Myocyte (in vitro differentiated cells): Measurements from ENCODE around the gene AK6. TPM values are rescaled to one million over a fixed set of nuclear protein-coding genes. Genes with fewer than 3 reads are reported as not detected.
"Not testable (repeated sequence)": the region's sequence is repeated elsewhere in the genome, so short reads cannot be mapped to it uniquely, and the experiment has no call there.

Experiments used
- DNase-seq: peaks from one replicate; pipeline ENCODE4 v3.0.0-alpha.2; 2012; ENCODE audit warnings: low read depth
- polyA plus RNA-seq: library from polyadenylated mRNA; unstranded; fragments of >200 nt; gene quantifications from one replicate; pipeline ENCODE4 v1.2.1, GENCODE V29; 2012; ENCODE audit warnings: missing spikeins
- total RNA-seq: library from RNA; depleted of rRNA; stranded (reverse); fragments of >200 nt; gene quantifications from 2 replicates; pipeline ENCODE4 v1.2.3, GENCODE V29; 2014

AK6 gene
- total RNA-seq: 20.2 and 28.5 TPM in 2 replicates
- 41.6 TPM for polyA plus RNA-seq

DNA sequence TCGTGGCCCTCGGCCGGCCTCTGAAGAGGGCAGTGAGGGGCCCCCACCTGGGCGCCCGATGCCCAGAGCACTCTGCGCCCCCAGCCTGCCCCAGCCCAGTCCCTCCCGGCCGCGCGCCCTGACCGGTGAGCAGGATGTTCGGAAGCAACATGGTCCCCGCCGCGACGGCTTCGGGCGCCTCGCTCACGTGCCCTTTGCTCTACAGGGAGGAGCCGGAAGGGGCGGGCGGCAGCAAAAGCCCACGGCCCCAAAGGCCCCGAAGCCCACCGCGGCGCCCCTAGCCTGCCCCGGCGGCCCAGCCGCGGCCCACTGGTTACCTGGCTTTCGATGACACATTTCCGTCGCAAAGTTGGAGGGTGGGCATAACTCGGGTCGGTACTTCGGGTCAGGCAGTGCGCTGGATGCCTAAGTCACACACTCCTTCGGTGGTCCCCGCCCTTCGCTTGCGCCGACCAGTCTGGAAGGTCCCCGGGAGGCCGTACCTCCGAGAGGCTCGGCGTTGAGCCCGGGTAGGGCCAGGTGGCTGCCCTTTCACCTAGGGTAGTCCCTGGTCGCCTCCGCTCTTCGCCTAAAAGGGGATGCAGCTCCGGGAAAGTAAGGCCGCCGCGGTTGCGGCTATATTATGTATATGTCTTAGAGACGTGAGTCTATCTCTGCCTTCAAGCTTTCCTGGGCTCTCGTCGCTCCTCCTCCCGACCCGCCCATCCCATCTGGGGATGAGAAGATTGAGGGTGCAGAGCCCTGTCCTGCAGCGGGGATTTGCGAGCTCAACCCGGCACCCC is at the start of gene AK6, which contains the start of the genes RAD17 and TAF9:
Gene AK6, minus strand, starts transcription at position 181 of the 782 bp plus-strand sequence. Its CDS starts 30 bp downstream, at position 151.
Gene RAD17, plus strand, starts transcription at position 479 of the 782 bp plus-strand sequence. CDS start 2,391 bp downstream, outside the sequence.
Gene TAF9, minus strand, starts transcription at position 181 of the 782 bp plus-strand sequence. CDS start 3,783 bp downstream, outside the sequence.
- peak; percentile 93 for DNase-seq

GRCh38 chr5:69418554-69418953 is 49.2 kb upstream of the AK6 start:
- no peak for DNase-seq

GRCh38 chr5:69416699-69417098 is 47.4 kb upstream of the AK6 start:
- DNase-seq: no peak

DNA sequence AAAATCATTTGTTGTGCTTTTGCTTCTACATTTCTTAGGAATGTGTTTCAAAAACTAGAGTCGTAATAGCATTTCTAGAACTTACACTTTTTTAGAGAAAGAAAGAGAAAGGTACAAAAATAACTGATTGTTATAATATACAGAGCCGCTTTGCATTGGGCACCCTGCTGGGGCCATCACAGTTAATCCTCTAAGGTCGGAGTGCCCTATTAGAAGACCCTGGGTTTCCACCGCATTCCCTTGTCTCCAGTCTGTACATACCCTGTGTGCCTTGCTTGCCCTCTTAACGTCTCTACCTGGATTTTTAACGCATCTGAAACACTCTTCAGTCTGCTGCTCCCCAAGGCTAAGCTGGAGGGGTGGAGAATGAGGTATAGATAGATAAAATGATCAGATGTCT is 46.9 kb upstream of the AK6 start:
- DNase-seq: no peak

DNA sequence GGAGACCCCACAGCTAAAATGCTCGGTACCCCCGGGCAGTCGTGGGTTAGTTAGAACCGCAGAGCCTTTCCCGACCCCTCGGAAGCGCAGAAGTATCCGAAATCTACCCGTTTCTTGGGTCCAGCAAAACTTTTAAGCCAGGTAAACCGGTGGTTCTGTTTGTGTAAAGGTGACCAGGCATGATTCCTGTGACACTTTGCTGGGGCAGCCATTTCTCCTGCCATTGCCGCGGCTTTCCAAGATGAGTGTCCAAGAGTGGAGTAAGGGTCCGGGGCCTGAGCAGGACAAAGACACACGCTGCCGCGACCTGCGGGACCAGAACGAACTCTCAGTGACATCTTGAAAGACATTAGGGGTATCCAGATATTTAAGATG is 46.3 kb upstream of the AK6 start:
- no peak for DNase-seq

DNA sequence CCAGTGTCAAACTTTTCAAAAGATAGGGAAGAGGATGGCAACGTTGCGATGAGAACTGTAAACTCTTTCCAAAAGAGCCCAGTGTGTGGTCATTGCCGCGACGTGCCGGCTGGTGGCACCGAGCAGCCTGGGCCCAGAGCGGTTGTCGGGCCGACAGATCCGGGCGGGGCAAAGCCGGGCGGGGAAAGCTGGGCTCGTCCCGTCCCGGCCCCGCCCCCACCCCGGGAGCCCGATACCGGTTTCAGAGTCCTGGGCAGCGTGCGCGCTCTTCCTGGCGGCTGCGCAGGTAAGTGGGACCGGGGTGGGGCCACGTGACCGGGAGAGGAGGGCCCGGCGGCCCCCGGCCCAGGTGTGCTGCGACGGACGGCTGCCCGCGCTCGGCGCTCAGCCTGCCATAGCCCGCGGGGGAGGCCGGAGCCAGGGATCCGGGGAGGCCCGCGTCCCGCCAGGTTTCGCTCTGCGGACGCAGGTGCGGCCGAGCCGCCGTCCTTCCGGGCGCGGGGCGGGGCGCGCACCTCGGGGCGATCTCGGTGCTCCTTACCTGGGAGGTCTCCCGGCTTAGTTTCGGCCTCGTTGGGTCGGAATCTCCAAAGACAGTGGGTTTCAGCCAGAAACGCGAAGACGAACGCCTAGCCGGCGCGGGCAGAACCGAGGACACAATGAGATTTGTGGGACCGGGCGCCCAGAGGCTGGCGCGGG is 45.7 kb upstream of the AK6 start, which contains the start of gene MARVELD2:
Gene MARVELD2, plus strand, starts transcription at position 232 of the 699 bp plus-strand sequence. CDS start 4,270 bp downstream, outside the sequence.
- no peak for DNase-seq

GRCh38 chr5:69404659-69405330 is 35.5 kb upstream of the AK6 start:
- DNase-seq: no peak

DNA sequence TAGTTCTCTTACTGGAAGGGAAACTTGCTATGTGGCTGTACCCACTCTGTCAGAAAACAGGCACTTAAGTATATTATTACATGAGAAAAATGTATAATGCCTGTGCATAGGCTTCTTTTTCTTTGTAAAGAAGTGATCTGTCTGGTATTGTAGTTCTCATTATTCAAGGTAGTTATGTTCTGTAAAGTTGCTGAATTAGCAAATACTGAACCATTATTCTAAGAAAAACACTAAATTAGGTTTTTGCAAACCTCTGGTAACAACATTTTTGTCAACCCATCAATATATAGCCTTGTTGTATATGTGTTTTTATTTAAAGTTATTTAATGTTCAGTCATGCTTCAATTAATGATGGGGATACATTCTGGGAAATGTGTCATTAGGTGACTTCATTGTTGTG is 9.1 kb upstream of the AK6 start:
- no peak for DNase-seq

DNA sequence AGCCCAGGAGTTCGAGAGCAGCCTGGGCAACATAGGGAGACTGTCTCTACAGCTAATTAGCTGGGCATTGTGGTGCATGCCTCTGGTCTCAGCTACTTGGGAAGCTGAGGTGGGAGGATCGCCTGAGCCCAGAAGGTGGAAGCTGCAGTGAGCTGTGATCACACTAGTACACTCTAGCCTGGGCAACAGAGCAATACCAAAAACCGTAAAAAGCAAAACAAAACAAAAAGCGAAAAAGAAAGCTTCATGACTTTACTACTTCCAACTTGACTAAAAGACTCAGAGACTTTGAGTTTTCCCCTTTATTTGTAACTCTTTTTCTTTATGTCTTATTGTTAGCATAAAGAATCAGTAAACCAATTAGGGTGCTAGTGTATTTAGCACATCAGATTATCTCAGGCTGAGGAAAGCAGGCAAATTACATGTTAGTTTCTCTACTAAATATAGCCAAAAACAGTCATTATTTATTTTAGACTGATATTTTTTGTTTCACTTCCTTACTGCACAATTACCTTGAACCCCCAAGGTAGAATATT is 5.7 kb upstream of the AK6 start:
- DNase-seq: no peak

DNA sequence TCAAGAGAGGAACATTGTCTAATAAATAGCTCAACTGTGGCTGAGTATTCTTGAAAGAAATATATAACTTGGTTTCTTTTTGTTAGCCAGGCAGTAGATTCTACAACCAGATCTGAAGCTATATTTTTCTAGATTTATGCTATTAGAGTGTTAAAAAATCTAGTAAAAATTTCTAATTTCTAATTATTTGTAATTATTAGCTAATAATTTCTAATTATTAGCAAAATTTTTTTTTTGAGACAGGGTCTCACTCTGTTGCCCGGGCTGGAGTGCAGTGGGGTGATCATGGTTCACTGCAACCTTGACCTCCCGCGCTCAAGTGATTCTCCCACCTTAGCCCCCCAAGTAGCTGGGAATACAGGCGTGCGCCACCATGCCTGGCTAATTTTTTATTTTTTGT is 3.1 kb upstream of the AK6 start:
- no peak for DNase-seq

- not testable (repeated sequence) for DNase-seq
Observed at GRCh38 chr5:69370335-69370734, 1.0 kb upstream of the AK6 start.

DNA sequence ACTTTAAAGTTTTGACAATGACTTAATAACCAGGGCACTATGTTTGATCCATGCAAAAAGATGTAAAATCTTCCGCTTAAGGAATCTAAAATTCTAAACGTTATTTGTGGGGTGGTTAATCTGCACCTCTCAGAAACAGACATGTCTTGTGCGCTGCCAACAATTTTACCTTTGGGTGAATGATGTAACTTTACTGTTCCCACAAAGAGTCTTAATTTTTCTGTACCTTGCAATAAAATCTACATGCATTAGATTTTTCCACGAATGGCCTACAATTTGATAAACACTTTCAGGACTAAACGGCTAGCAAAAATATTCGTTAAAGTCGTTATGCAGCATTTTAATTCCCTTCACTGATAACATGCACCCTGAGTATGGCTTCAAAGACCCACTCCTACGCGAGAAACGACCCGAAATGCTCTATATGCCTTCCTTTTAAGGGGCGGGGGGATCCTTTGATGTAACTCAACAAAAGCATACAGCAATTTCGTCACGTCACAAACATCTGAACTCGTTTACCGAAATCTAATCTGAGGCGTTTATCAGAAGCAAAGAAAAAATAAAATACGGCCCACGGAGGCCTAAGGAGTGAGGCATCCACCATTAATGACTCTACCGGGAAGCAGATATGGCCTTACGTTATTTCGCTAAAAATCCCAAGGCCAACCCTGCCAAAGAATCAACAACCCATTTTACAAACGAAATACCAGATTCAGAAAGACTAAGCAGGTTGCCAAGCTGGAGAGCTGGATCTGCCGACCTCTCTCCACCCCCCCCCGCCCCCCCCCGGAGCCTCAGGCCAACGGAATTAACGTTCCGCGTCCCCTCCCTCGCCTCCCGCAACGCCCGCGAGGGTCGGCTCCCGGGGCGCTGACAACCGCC is 621 bp downstream of the AK6 start:
- DNase-seq: peak; percentile 8

GRCh38 chr5:69367697-69368279 is 1.5 kb downstream of the AK6 start:
- DNase-seq: no peak

DNA sequence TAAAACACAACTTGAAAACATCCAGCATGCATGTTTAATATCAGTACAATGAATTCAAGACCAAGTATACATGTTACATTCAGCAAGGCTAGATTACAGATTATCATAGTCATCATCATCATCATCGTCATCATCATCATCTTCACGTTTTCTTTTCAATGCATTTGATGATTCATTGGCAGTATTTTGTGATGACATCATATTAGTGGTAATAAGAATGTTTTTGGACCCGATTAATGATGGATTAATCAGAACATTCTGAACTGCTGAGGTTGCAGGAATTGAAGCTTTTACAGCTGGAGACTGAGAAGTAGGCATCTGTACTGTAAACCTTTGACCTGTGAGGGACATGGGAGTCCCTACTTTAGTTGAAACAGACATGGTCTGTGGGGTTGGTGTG is 4.5 kb downstream of the AK6 start:
- no peak for DNase-seq

DNA sequence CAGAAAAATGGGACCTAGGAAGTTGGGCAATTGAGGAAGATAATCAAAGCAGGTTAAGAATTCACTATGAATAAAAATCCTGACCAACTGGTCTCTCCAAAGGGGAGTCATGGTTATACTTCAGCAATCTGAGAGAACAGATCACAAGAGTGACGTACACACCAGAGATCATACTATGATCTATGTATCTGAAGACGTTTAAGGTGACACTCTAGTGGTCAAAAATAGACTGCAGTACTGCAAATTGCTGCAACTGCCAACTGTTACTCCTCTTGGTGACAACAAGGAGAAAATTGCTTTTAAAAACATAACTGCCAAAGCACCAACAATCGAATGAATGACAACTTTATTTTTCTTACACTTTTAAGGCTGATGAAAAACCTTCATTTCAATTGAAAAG is 4.9 kb downstream of the AK6 start:
- DNase-seq: peak; percentile 10

DNA sequence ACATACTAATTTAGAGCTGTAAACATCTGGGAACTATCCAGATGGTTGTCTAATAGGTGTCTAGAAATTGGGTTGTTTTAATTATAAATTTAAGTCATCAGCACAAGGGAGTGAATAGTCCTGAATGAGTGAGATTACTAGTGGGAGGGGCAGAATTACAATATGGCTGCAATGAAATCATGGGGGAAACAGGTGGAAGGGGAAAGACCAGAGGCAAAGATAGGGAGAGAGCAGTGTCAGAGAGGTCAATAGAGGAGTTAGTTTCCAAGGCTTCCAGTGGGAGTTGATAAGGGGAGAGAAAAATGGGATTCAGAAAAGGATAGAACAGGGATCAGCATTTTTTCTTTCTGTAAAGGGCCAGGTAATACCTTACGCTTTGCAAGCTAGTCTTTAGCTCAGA is 8.9 kb downstream of the AK6 start:
- no peak for DNase-seq

GRCh38 chr5:69359699-69360098 is 9.6 kb downstream of the AK6 start:
- DNase-seq: no peak

- DNase-seq: no peak
Observed at GRCh38 chr5:69350664-69351063, 18.7 kb downstream of the AK6 start.

GRCh38 chr5:69343083-69343482 is 26.2 kb downstream of the AK6 start:
- no peak for DNase-seq

- no peak for DNase-seq
Observed at GRCh38 chr5:69341520-69342161, 27.7 kb downstream of the AK6 start.
